HFF-Myc (cell line): ENCODE measurements around the gene ICOS.

Source experiments
- DNase-seq: peaks from one replicate; pipeline ENCODE4 v3.0.0-alpha.2; 2011; ENCODE audit warnings: low read depth; ENCODE audit errors: extremely low read depth
- H3K4me3 ChIP-seq: replicated peaks from 2 replicates; pipeline ENCODE4 v1.5.1; 2011; ENCODE audit warnings: low read depth, mild to moderate bottlenecking, control low read depth, low read length
- CTCF ChIP-seq: IDR thresholded peaks from 2 replicates; pipeline ENCODE4 v1.5.1; 2012; ENCODE audit warnings: mild to moderate bottlenecking, low read depth, low read length, control low read depth; ENCODE audit errors: missing control alignments

ICOS gene

GRCh38 chr2:204000446-204000845 lies 63.9 kb downstream of the ICOS start:
- no peak overlapping the region for H3K4me3 ChIP-seq
- no peak for TF ChIP-seq CTCF

DNA sequence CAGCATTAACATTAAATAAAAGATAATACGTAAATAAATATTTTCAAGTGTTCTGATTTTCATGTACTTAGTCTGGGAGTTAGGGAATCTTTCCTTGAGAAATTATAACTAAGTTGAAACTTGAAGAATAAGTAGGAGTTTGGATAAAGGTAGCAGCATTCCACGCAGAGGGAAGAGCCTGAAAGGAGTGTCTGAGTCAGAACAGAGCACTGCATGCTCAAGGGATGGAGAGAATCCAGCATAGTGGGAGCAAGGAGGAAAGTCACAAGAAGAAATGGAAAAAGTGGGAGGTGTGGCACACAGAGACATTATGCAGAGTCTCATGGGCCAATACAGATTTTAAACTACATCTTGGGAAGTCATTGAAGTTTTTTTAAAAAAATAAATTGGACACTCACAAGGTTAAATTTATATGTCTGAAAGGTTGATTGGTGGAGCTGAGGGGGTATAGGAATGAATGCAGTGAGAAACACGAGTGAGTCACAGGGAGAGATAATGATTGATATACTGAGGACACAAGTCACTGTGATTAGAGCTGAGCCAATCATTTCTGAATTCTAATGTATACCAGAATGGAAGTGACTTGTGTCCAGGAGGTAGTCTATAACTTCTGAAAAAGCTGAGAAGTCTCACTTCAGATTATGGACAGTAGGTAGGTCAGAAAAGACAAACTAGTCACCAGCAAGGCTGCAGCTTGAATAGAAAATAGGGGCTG lies 66.9 kb downstream of the ICOS start:
- no peak overlapping the region for H3K4me3 ChIP-seq

More at GRCh38 chr2:204000446-204000845, 63.9 kb downstream of the ICOS start:
- no peak for DNase-seq

GRCh38 chr2:204004912-204005311 lies 68.3 kb downstream of the ICOS start:
- no peak for DNase-seq
- no peak overlapping the region for H3K4me3 ChIP-seq
- no peak for TF ChIP-seq CTCF

More for the DNA sequence above, 66.9 kb downstream of the ICOS start:
- DNase-seq = no peak
- TF ChIP-seq CTCF = no peak

DNA sequence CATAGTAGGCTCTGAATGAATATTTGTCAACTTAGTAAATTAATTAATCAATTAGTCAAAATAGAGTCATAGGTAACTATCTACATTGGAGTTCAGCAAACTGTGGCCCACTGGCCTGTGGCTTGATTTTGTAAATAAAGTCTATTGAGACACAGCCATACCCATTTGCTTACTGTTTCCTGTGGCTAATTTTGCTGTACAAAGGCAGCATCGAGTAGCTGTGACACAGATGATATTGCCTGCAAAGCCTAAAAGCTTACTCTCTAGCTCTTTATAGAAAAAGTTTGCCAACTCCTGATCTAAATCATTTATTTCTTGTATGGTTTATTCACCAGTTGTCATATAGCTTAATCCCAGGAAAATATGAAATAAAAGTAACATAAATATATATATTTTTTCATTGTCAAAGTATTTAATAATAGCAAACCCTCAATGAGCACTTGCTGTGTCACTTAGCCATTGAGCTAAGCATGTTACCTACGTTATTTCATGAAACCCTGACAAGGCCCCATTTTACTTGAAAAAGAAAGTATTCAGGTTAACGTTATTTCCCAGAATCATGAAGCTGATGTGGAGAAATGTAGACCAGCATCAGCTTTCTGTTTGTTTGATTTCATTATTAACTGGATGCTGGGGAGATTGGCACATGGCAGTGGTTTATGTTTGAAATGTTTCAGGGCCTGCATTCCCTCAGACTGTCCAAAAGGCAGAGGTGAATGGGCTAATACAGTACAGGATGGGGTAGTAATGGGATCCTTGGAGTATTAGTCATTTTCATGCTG lies 69.6 kb downstream of the ICOS start:
- H3K4me3 ChIP-seq = no peak overlapping the region
- no peak for TF ChIP-seq CTCF
- no peak for DNase-seq

DNA sequence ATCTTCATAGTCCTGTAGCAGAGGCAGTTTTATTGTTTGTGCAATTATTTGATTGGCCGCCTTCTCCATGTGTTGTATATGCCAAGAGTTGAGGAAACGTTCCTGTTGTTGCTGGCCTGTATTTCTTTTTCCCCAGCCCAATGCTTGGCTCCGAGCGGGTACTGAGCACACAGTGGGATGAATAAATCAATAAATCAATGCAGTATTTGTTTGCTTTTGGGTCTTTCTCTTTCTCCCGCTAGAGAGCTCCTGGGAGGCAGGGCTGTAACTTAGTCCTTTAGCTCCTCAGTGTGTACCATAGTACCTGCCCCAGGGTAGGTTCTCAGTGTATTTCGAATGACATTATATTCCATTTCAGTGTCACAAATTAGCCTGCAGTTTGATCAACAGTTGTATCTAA lies 71.8 kb downstream of the ICOS start:
- no peak overlapping the region for H3K4me3 ChIP-seq
- no peak for TF ChIP-seq CTCF
- no peak for DNase-seq

GRCh38 chr2:204010628-204011560 lies 74.3 kb downstream of the ICOS start:
- no peak overlapping the region for H3K4me3 ChIP-seq
- DNase-seq = no peak
- no peak for TF ChIP-seq CTCF
